GM12892 (cell line): ENCODE data around the gene RAG2.

Experiments
- DNase-seq: peaks from one replicate; pipeline ENCODE4 v3.0.0; 2011; ENCODE audit not compliant: insufficient read length
- FAIRE-seq: peaks from 2 replicates; lab custom pipeline; 2011; peaks lifted over from hg19 to GRCh38; lab: Jason Lieb, UNC
- POLR2A ChIP-seq: IDR thresholded peaks from 2 replicates; pipeline ENCODE4 v1.6.1; 2011; ENCODE audit warnings: low read depth, low read length, control low read depth
- POLR2AphosphoS5 ChIP-seq: IDR thresholded peaks from 2 replicates; pipeline ENCODE4 v1.6.1; 2011; ENCODE audit warnings: low read depth, low read length, control low read depth
- TAF1 ChIP-seq: IDR thresholded peaks from 2 replicates; pipeline ENCODE4 v1.6.1; 2011; ENCODE audit warnings: low read depth, mild to moderate bottlenecking, control low read depth, low read length, borderline replicate concordance

The RAG2 gene

DNA sequence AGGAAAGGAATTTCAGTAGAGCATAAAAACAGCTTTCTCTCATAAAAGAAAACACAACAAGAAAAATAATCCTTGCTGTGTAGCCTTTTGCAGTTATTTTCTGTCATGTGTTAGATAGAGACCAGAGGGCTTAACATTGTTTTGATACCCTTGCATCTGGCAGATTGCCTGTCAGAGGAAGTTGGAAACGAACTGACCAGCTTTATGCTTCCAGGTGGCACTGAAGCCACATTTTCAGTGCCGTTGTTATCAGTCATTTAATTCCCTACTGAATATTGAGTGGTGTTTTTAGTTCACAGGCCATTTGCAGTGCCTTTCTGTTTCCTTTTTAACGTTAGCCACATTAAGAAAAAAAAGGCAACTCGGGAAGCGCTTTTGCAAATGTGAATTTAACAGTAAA is 21.5 kb upstream of the RAG2 start:
- TF ChIP-seq POLR2A (no peak), TAF1 (no peak), POLR2AphosphoS5 (no peak)
- FAIRE-seq (no peak), DNase-seq (no peak)

DNA sequence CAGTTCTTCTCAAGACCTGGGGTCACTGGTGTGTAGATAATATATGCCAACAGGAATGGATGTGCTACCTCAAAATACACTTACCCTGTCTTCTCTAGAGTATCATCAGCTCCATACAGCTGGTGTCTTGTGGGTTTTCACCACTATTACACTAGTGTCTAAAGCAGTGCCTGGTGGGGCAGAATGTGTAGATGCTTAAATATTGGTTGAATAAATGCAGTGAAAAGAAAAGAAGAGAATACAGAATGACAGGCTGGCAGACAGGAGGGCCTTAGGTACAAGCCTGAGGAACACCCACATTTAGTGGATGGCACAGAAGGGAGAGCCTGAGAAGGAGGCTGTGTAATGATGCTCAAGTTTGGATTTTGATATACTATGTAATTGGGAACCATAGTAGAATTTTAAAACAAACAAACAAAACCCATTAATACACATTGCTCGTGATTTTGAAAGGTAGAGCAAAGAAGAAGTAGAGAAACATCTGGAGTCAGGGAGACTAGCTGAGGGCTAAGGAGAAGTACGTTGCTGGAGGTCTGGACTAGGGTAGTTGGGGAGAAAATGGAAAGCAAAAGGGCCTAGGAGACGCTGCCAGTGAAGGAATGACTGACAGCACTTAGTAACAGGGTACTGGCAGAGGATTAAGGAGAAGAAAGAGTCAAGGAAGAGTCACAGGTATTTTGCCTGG is 20.5 kb upstream of the RAG2 start:
- no peak for FAIRE-seq

DNA sequence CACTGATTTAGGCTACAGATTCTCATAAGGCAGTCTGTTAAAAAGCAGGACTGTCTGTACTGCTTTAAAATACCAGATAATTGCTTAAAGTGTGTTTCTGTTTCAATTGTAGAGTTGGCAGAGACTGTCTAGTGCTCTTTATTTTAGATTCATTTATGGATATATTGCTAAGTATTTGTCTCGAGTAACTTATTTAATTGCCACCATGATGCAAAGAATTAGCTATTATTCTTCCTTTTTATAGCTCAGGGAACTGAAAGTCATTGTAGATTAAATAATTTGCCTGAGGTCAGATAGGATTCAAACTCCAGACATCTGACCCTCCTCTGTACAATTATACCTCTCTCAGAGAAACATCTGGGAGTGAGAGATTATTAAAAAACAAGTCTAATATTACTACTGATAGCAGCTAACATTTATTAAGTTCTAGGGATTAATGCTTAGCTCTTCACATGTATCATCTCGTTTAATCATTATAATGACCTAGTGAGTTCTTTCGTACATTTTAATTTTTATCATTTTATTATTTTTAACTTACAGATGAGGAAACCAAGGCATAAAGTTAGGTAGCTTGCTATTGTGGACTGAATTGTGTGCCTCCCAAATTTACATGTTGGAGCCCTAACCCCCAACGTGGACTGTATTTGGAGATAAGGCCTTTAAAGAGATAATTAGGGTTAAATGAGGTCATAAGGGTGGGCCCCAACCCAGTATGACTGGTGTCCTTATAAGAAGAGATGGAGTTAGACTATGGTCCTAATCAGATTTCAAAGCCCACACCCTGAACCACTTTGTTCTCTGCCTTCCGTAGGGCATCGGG is 19.7 kb upstream of the RAG2 start:
- no peak for DNase-seq
- FAIRE-seq, result no peak
- TF ChIP-seq TAF1, result no peak
- no peak for TF ChIP-seq POLR2AphosphoS5
- TF ChIP-seq POLR2A, result no peak

More for the DNA sequence above, 20.5 kb upstream of the RAG2 start:
- no peak for DNase-seq
- TF ChIP-seq POLR2A (no peak), POLR2AphosphoS5 (no peak), TAF1 (no peak)

DNA sequence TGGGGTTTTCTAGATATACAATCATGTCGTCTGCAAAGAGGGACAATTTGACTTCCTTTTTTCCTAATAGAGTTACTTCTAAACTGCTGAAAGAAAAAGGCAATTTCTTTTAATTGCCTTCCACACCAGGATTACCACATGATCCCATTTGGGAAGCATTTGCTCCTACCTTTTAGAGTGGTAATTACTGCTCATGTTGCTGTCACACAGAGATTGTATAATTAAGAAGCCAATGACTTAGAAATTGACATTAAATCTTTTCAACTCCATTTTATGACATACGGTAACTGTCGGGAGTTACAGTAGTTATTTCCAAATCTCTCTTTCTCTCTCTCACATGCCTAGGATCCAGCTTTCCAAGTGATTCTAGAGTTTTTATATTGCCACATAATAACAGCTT is 17.8 kb upstream of the RAG2 start:
- DNase-seq (no peak), FAIRE-seq (no peak)
- no peak for TF ChIP-seq POLR2AphosphoS5
- TF ChIP-seq TAF1, result no peak
- TF ChIP-seq POLR2A, result no peak

DNA sequence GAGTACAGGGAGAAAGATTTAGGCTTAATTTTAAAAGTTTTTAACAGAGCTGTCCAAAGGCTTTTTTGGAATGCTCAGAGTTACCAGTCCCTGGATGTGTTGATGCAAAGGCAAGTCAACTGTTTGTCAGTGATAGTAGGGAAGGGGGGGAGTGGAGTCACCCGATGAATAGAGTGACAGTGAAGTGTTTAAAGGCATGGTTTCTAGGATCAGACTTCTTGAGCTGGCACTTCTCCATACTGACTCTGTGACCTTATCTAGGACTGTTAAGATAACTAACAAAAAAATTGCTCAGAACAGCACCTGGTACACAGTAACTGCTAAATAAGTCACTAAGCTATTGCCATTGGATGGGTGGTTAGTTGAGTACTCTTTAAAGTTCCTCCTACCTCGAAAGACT is 11.3 kb upstream of the RAG2 start:
- DNase-seq (no peak), FAIRE-seq (no peak)
- TF ChIP-seq POLR2A (no peak), POLR2AphosphoS5 (no peak), TAF1 (no peak)

DNA sequence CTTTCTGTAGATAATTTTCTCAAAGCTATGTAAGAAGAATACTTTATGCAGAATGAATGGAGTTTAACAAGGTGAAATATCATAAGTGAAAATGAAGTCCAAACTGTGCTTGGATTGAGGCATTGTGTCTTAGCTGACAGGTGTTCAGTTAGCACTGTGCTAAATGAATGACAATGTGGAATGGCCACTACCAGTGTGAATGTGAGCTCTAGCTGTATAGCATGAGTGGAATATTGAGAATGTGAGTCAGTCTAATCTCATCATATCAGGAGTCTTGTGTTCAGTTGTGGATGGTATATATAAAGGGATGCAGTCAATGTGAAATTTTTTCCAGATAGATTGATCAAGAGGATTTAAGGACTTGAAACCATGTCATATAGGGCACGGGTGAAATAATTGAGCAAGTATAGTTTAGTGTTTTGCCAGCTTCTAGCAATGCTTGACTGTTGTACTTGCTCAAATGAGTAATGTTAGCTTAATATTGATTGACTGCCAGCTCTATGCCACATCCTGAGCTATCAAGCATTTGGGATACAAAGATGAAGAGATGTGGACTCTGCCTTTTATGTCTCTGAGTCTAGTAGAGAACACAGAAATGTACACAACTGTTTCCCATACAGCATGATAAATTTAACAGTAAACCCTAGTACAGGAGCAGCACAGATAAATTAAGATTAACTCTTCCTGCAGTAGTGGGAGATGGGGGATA is 10.6 kb upstream of the RAG2 start:
- TF ChIP-seq POLR2AphosphoS5 (no peak), TAF1 (no peak), POLR2A (no peak)
- DNase-seq (no peak), FAIRE-seq (peak; percentile 79)

DNA sequence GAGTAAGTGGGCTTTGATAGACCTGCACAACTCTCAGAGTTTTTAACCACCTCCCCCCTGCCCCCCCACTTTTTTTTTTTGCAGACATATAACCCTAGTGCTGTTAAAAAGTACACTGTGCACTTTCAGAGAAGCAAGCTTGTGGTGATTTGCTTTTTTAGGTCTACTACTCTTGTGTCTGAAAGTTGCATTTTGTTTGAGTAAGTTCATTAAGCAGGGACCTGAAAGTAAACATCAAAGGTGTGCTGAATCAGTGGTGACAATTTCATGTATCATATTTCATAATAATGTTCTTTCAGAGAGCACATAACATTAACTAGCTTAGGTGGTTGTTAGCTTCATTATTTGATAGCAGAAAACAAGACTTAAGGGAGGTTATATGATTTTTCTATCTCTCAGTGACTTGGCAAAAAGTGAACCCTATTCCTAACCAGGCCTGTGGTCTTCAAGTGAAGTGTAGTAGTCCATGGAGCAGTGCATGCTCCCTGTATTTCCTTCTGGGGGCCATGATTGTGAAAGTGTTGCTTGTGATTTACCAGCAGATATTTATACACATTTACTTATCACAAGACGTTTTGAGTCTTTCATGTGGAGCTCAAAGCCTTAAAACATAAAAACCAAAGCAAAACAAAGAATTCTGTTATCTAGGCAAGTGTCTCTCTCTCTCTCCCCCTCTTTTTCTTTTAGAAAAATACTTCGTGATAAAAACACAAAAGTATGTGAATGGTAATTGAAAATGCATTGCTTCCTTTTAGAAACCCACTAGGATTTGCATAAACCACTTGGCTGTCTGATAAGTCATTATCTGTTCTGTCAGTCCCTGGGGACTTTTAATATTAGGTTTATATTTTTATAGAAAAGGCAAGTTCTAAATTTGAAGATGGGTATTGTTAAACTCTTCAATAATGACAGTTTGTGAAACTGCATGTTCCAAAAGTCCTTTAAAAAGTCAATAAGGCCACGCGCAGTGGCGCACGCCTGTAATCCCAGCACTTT is 7.5 kb upstream of the RAG2 start:
- peak; percentile 70 for FAIRE-seq
- no peak for DNase-seq
- no peak for TF ChIP-seq POLR2A
- TF ChIP-seq TAF1, result no peak
- no peak for TF ChIP-seq POLR2AphosphoS5

DNA sequence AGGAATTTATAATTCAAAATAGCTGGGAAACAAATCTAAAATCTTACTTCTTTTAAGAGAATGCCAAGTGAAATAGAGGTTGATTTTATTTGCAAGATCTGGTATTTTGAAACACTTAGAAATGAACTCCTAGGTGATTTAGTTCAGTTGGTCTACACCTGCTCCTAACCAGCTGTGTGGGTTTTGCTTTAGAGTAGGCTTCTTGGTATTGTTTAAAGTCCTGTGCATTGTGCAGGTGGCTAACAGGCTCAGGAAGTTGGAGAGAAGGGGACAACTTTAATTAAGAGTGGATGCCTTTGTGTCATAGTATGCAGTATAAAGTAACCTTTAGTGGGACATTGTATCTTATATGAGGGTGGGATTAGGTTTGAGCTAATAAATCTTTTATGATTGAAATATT is 4.1 kb upstream of the RAG2 start:
- TF ChIP-seq TAF1 (no peak), POLR2AphosphoS5 (no peak), POLR2A (no peak)
- FAIRE-seq (no peak), DNase-seq (no peak)

DNA sequence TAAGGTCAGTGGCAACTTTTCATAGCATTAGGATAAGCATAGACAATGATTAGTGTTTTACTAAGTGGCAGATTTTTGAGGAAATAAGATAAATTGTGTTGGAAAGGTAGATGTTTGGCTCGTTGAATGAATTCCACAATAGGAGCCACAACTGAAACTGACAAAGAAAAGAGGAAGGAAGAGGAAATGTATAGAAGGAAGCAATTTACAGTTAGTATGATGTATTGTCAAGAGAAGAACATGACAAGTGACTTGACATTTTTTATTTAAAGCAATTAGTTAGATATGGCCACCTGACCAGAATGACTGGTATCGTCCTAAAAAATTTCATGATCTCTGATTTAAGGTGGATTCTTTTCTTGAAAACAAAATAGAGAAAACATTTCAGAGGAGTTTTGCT is 3.1 kb upstream of the RAG2 start:
- DNase-seq, result no peak
- FAIRE-seq, result no peak
- TF ChIP-seq TAF1 (no peak), POLR2AphosphoS5 (no peak), POLR2A (no peak)

DNA sequence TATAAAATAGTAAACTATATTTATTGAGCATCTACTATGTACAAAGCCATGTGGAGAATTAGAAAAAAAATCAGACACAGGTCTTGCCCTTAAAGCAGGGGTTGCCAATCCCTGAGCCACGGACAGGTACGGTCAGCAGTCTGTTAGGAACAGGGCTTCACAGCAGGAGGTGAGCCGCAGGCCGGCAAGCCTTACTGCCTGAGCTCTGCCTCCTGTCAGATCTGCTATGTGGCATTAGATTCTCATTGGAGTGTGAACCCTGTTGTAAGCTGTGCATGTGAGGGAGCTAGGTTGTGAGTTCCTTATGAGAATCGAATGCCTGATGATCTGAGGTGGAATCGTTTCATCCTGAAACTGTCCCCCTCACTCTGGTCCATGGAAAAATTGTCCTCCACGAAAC is 2.1 kb upstream of the RAG2 start:
- DNase-seq, result no peak
- TF ChIP-seq POLR2A (no peak), POLR2AphosphoS5 (no peak), TAF1 (no peak)
- no peak for FAIRE-seq

DNA sequence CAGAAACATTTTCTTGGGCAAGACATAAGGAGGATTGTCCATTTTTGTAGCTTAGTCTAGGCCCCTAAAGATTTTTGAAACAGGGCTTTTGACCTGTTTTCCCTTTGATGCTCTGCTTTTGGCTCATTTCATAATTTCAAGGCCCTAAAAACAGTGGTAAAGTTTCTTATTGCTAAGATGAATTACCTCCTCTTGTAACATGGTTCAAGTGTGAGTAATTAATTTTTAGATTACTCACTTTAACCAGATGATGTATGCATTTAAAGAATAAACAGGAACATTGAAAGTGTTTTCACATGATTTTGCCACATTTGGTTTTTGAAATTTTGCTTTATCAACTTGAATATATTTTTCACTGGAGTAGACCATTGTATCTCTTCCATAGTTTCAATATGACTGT is 1.2 kb downstream of the RAG2 start:
- no peak for TF ChIP-seq POLR2AphosphoS5
- no peak for TF ChIP-seq POLR2A
- TF ChIP-seq TAF1, result no peak
- DNase-seq, result no peak
- FAIRE-seq, result no peak
